Measurements from ENCODE around the gene TRA2B.

TRA2B gene

DNA sequence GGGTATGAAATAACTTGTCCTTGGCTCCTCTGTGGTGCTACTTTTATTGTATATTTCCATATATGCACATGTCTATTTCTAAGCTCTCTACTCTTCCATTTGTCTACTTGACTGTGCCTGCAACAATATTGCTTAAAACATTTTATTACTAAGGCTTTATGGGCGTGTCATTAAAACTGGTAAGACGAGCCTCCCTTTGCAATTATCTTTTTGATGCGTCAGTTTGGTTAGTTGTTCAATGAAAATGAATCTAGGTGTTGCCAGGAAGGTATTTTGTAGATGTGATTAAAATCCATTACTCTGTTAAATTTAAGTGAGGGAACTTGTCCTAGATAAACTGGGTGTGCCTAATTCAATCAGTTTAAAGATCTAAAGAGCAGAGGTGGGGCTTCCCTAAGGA is 12.9 kb upstream of the TRA2B start:
- no peak for DNase-seq (ENCODE audit: low read depth)

- no peak for DNase-seq (ENCODE audit: low read depth)
These were observed 11.7 kb upstream of the TRA2B start for GRCh38 chr3:185949515-185949914.

- no peak for DNase-seq (ENCODE audit: low read depth)
These were observed 10.5 kb upstream of the TRA2B start for GRCh38 chr3:185948292-185948691.

GRCh38 chr3:185943760-185944106 is 5.9 kb upstream of the TRA2B start:
- DNase-seq (ENCODE audit: low read depth): no peak

DNA sequence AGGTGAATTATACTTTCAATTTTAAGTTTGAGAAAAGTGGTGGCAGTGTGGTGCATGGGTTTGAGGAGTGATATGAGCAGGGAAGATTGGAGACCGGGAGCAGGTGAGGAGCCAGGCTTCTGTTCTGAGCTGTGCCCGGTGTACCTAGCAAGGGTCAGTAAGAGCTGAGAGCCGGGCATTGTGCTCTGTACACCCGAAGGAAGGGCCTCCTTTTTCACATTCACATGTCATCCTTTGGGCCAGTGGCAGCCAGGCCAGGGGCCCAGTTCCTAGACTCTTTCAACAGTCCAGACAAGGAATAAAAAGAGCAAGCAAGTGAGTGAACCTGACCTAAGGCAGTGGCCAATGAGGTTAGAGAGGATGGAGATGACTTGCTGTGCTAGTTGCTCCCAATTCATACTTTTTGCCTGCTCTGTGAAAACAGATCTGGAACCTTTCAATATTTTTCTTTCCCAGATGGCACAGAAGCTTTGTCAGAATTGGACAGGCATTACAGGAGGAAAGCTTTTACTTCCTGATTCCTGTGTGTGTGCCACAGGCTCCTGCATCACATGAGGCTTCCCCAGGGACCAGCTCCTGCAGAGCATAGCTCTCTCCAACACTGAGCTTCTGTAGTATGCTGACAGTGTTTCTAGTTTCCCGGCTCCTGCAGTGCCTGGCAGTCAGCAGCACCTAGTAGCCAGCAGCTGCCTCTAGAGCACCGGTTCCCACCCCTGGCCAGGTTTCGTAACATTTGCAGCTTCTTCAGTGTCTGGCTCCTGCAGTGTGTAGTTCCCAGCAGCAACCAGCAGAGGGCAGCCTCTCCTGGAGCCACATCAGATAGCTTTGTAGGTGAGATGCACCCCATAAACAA is 5.3 kb upstream of the TRA2B start:
- peak; percentile 59 for DNase-seq (ENCODE audit: low read depth)

DNA sequence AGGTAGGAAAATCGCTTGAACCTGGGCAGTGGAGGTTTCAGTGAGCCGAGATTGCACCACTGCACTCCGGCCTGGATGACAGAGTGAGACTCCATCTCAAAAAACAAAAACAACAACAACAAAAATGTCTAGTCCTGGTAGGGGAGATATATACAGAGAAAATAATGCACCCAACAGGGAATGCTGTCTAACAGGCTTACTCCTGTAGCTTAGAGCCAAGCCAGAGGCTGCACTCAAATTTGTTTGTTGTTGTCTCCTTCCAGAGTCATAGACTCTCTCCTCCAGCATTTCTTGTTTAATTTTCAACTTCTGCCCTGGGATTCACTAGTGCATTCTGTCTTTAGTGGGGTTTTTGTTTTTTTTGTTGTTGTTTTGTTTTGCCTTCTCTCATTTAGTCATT is 4.6 kb upstream of the TRA2B start:
- no peak for DNase-seq (ENCODE audit: low read depth)

DNA sequence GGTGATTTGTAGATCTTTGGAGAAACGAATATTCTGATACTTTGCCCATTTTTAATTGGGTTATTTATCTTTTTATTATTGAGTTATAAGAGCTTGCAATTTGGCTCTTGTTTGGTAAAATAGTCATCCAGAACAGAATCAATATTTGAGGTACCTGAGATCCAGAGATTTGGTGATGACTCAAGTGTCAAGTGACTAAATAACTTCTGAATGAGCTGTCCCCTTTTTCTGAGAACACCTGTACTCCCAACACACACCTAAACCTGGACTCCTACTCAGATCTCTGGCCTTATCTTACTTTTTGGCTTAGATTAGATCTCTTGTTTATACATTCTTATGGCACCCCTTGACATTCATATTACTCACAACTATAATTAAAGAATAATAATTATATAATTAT is 3.1 kb upstream of the TRA2B start:
- DNase-seq (ENCODE audit: low read depth): no peak

GRCh38 chr3:185939721-185940120 is 1.9 kb upstream of the TRA2B start:
- DNase-seq (ENCODE audit: low read depth): no peak

DNA sequence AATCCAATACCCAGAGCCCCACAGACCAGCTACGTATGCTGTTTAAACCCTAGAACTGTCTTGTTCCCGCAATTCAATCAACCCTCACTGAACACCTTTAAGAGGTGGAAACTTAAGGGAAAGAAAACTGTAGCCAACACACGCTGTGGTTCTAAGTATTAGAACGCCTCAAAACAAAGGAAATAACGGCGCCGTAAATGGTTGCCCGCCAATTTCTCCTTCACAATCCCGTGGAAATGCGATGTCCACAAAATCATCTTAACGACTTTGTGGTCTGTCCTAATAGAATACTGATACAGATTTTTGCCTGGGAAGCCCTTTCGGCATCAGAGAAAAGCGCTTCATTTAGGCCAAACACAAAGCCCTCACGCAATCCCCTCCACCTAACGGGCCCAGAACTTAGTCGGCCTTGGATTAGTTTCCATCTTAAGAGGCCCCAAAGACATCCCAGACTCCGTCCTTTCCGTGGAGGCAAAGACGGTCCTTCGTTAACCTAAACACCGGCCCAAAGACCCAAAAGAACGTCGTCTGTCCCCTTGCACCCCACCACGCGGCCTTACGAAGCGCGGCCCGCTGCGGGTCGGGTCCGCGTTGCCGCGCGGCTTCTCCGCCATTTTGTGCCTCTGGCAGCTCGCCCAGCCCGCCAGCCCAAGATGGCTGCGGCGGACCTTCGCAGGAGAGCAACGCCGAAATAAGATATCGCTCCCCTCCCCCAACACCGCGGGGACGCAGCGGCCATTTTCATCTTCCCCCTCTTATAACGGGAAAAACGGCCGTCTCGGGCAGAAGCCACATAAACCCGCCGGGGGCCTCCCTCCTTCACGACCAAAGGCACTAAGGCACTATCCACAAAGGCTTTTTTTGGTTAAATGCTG is 763 bp downstream of the TRA2B start:
- peak; percentile 72 for DNase-seq (ENCODE audit: low read depth)

GRCh38 chr3:185936273-185936629 is 1.6 kb downstream of the TRA2B start:
- DNase-seq (ENCODE audit: low read depth): no peak

- DNase-seq (ENCODE audit: low read depth): no peak
These were observed 2.1 kb downstream of the TRA2B start for GRCh38 chr3:185935465-185936272.

GRCh38 chr3:185934767-185935464 is 2.9 kb downstream of the TRA2B start:
- no peak for DNase-seq (ENCODE audit: low read depth)

GRCh38 chr3:185934174-185934557 is 3.6 kb downstream of the TRA2B start:
- DNase-seq (ENCODE audit: low read depth): no peak

DNA sequence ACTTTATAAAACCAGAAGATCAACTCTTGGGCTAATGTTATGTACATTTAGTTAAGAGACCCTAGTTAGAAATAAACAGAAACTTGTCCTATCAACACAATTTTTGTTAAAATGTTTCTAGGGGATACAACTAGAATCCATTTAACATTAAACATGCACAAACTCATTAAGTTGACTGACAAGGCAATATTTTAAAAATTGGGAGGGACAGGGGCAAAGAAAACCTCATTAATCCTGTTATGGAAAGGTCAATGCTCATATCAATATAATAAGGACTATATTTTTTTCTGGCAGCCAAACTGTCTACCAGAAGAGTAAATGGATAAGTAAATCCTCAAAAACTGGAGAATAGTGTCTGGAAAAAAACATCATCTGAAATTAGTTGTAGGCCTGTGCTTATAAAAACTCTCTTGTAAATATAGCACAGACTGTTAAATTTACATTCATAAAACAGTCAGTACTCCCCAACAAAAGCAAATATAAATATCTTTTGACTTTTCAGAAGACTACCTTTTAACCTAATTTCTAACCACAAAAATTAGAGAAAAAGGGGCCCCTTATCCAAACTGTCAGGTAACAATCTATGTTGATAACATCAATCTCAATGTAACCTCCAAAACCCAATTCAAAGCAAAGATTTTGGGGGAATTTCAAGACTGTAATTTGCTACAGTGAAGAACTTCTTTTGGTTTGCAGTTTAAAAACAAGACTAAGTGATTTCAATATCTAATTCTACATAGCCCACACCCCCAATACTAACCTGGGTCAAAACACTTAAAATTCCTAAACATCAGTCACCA is 4.2 kb downstream of the TRA2B start:
- no peak for DNase-seq (ENCODE audit: low read depth)

DNA sequence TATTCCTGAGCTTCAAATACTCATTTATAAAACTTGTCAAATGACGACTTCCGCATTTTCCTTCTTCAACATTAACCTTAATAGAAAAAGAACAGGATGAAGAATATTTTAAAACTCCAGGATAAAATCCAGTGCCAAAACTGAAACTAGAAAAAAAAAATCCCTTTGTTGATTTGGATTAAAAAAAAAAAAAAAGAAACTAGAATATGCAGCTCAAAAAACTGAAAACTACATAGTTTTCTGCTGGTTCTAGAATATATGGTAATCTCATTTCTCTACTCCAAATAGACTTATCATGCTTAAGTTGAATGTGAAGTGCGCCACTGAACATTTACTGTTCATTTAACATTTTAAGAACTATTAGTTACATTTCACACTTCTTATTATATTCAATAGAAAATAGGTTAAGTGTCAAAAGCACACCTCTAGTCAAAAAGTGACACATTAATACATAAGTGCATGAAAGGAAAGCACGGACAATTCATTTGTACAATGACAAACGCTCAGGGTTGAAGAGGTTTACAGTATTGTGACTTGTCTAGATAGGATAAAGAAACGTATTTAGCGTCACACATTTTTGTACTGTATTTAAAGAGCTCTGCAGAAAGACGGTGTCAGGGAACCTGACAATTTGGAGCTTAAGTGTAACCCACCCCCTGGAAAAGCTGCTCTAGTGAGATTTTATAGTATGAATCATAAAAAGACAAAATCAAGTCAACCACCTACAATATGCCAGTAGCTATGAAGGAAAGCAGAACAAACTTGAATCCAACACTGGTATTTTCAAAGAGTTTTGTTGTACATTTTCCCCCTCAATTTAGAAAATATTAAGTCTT is 5.8 kb downstream of the TRA2B start:
- no peak for DNase-seq (ENCODE audit: low read depth)

GRCh38 chr3:185930393-185931107 is 7.3 kb downstream of the TRA2B start:
- DNase-seq (ENCODE audit: low read depth): no peak

- DNase-seq (ENCODE audit: low read depth): no peak
These were observed 8.3 kb downstream of the TRA2B start for GRCh38 chr3:185929192-185930151.

GRCh38 chr3:185928496-185928895 is 9.3 kb downstream of the TRA2B start:
- DNase-seq (ENCODE audit: low read depth): no peak

Measured in GM04504 (cell line).